Stimulated activated CD8-positive, alpha-beta memory T cell treated with anti-CD3 and anti-CD28 coated beads, Interleukin-2, amount 100 ng/mL, for 48 hours (primary cell): Measurements from ENCODE around the gene PLD4.

Source experiments
- DNase-seq, 2 donors: peaks; one replicate each; pipeline ENCODE4 v3.0.0-alpha.2; 2020; ENCODE audit warnings: low read depth in 2 of 2

The PLD4 gene

GRCh38 chr14:104927901-104928300, 3.2 kb downstream of the PLD4 start:
- DNase-seq, result no peak

- DNase-seq, result no peak
Observed at GRCh38 chr14:104928391-104929133, 3.9 kb downstream of the PLD4 start.

GRCh38 chr14:104929268-104930230, 4.9 kb downstream of the PLD4 start:
- DNase-seq, result no peak

- DNase-seq, result no peak
Observed at GRCh38 chr14:104930526-104931303, 6.0 kb downstream of the PLD4 start.

GRCh38 chr14:104931304-104931770, 6.7 kb downstream of the PLD4 start:
- no peak for DNase-seq

GRCh38 chr14:104931771-104932675, 7.3 kb downstream of the PLD4 start:
- DNase-seq, result no peak

GRCh38 chr14:104932676-104933631, 8.3 kb downstream of the PLD4 start:
- DNase-seq, result peak; percentile 79 to 82

GRCh38 chr14:104933746-104934733, 9.4 kb downstream of the PLD4 start:
- no peak for DNase-seq

GRCh38 chr14:104935026-104935650, 10.5 kb downstream of the PLD4 start:
- DNase-seq, result no peak

- DNase-seq, result no peak
Observed at GRCh38 chr14:104935955-104936354, 11.3 kb downstream of the PLD4 start.

GRCh38 chr14:104936361-104937155, 11.9 kb downstream of the PLD4 start:
- no peak for DNase-seq

- no peak for DNase-seq
Observed at GRCh38 chr14:104937161-104937560, 12.5 kb downstream of the PLD4 start.

GRCh38 chr14:104937694-104938365, 13.2 kb downstream of the PLD4 start:
- DNase-seq, result no peak

GRCh38 chr14:104938436-104938835, 13.8 kb downstream of the PLD4 start:
- DNase-seq, result no peak

GRCh38 chr14:104938960-104939359, 14.3 kb downstream of the PLD4 start:
- no peak for DNase-seq

- no peak for DNase-seq
Observed at GRCh38 chr14:104939666-104940410, 15.2 kb downstream of the PLD4 start.
